Common myeloid progenitor, CD34-positive (primary cell): Measurements from ENCODE around the gene C12orf42.
A peak's percentile ranks its signal among the peaks of the same experiment; 100 is the strongest.

Experiments used
- CTCF ChIA-PET: fragments of 350-600 bp; sonication (Branson Sonifier 250); formaldehyde crosslinking; loops from one replicate; lab custom pipeline; 2021; ENCODE audit warnings: antibody characterized with exemption; lab: Charles Lee
- POLR2A ChIA-PET: fragments of 350-600 bp; sonication (Branson Sonifier 250); formaldehyde crosslinking; loops from one replicate; lab custom pipeline; 2021; ENCODE audit warnings: antibody characterized with exemption; lab: Charles Lee
- DNase-seq, 3 donors: peaks; one replicate each; pipeline versions ENCODE4 v3.0.0 to v3.0.0-alpha.2; 2013
- H3K27ac ChIP-seq, 2 experiments: 1 replicate in 1 of 2; 2 replicates in 1 of 2; pipeline ENCODE4 v1.7.0; 2013; ENCODE audit warnings: inconsistent platforms in 2 of 2, low read length in 2 of 2, mild to moderate bottlenecking in 2 of 2, low read depth in 1 of 2, moderate library complexity in 1 of 2; ENCODE audit not compliant: severe bottlenecking in 2 of 2, insufficient read depth in 1 of 2, poor library complexity in 1 of 2
- H3K27me3 ChIP-seq, 5 experiments: replicated peaks in 2 of 5; 1 replicate in 3 of 5; 2 replicates in 2 of 5; pipeline versions ENCODE4 v1.6.1 to v1.7.0; 2013; ENCODE audit warnings: low read length in 4 of 5, mild to moderate bottlenecking in 2 of 5, moderate library complexity in 2 of 5, inconsistent platforms in 1 of 5; ENCODE audit not compliant: insufficient read depth in 5 of 5, control insufficient read depth in 4 of 5
- H3K36me3 ChIP-seq, 4 experiments: 1 replicate in 2 of 4; 2 replicates in 2 of 4; pipeline versions ENCODE4 v1.6.1 to v1.7.0; 2013; ENCODE audit warnings: low read length in 3 of 4, control low read depth in 1 of 4, mild to moderate bottlenecking in 1 of 4; ENCODE audit not compliant: control insufficient read depth in 4 of 4, insufficient read depth in 4 of 4
- H3K4me1 ChIP-seq, 4 experiments: 1 replicate in 3 of 4; 2 replicates in 1 of 4; pipeline versions ENCODE4 v1.6.1 to v1.7.1; 2013; ENCODE audit warnings: low read length in 3 of 4, mild to moderate bottlenecking in 3 of 4, control low read depth in 1 of 4, inconsistent platforms in 1 of 4, moderate library complexity in 1 of 4; ENCODE audit not compliant: control insufficient read depth in 4 of 4, insufficient read depth in 4 of 4; ENCODE audit errors: control extremely low read depth in 1 of 4
- H3K4me3 ChIP-seq, 7 experiments: 1 replicate in 4 of 7; 2 replicates in 3 of 7; pipeline versions ENCODE4 v1.5.1 to v1.7.0; 2013; ENCODE audit warnings: mild to moderate bottlenecking in 7 of 7, low read length in 6 of 7, moderate library complexity in 6 of 7, inconsistent platforms in 2 of 7, low read depth in 2 of 7, control low read depth in 1 of 7; ENCODE audit not compliant: insufficient read depth in 4 of 7, control insufficient read depth in 1 of 7; ENCODE audit errors: extremely low read depth in 1 of 7
- H3K9me3 ChIP-seq, 5 experiments: 1 replicate in 4 of 5; 2 replicates in 1 of 5; pipeline versions ENCODE4 v1.6.1 to v1.7.1; 2013; ENCODE audit warnings: low read length in 4 of 5, mild to moderate bottlenecking in 2 of 5, inconsistent platforms in 1 of 5, low read depth in 1 of 5, moderate library complexity in 1 of 5; ENCODE audit not compliant: control insufficient read depth in 4 of 5, insufficient read depth in 2 of 5; ENCODE audit errors: control extremely low read depth in 1 of 5
- WGBS: methylation state at CpG from one replicate; pipeline ENCODE4 v1.1.5; 2013; ENCODE audit not compliant: insufficient coverage; 5-methylcytosine and 5-hydroxymethylcytosine counted together

The C12orf42 gene

DNA sequence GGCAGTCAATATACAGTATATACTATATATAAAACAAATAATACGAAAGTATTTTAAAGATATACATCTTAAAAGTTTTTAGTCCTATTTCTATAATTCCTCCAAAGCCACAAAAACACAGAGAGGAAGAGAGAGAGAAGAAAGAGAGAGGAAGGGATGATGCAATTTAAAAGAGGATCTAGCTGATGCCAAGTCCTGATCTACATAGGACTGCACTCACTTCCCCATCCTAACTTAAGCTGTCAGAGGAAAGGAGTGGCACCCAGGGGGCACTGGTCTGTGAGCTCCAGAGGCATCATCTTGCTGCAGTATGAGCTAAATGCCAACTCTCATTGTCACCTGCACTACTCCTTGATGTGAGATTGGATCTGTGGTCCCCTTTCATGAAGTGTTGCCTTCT, 95.8 kb downstream of the C12orf42 start:
- no peaks in the 10 kb centered on the region for H3K4me1 ChIP-seq
- H3K27ac ChIP-seq: no peak overlapping the region
- WGBS: no CpG with 5 or more reads among the region's 1 CpG
- peak; percentile 17 to 59 (median 42) for DNase-seq
- POLR2A ChIA-PET: interaction anchor here (0.6 kb wide), 1 partner anchor 1949 kb away, joined by 5 read pairs; no protein-coding TSS in a partner anchor
- H3K9me3 ChIP-seq: no peaks in the 10 kb centered on the region
- peaks cover 0 to 2% (median 0%) of the 10 kb centered on the region in 5 experiments for H3K27me3 ChIP-seq
- CTCF ChIA-PET: interaction anchor here (2.2 to 4.3 kb wide), 4 partner anchors 77 to 149 kb away, joined by 5 to 52 read pairs (median 14); partner anchors contain the start of gene C12orf42
- no peak overlapping the region for H3K4me3 ChIP-seq
- H3K36me3 ChIP-seq: no peaks in the 10 kb centered on the region

- Histone ChIP-seq H3K27ac (no peak overlapping the region), H3K9me3 (no peaks in the 10 kb centered on the region), H3K4me1 (no peaks in the 10 kb centered on the region), H3K27me3 (no peaks in the 10 kb centered on the region), H3K4me3 (no peak overlapping the region), H3K36me3 (no peaks in the 10 kb centered on the region)
- ChIA-PET CTCF (no interaction called here), POLR2A (no interaction called here)
- no peak for DNase-seq
- WGBS: no CpG with 5 or more reads among the region's 1 CpG
Observed at GRCh38 chr12:103397536-103397935, 98.2 kb downstream of the C12orf42 start.

DNA sequence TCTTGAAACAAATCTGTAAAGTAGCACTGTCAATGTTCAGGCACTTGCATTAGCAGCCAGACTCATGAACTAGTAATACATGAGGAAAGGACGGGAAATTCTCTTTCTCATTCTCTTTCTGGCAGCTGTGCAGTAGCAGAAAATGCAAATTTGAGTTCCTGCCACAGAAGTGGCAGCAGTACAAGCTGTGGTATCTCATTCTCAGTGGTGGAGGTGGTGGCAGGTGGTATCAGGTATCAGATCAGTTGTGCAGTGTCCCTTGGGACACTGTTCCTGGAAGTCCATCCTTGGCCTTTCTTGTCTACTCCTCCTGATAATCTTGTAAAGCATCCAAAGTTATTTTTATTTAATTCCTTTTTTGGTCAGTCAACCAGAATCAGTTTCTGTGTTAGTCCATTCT, 103.0 kb downstream of the C12orf42 start:
- POLR2A ChIA-PET: no interaction called here
- 100% methylated on average over 1 of the region's 1 CpG for WGBS
- no peak overlapping the region for H3K4me3 ChIP-seq
- H3K9me3 ChIP-seq: peaks cover 0 to 2% (median 0%) of the 10 kb centered on the region in 5 experiments
- no peaks in the 10 kb centered on the region for H3K36me3 ChIP-seq
- H3K27ac ChIP-seq: no peak overlapping the region
- CTCF ChIA-PET: no interaction called here
- DNase-seq: no peak
- H3K4me1 ChIP-seq: no peaks in the 10 kb centered on the region
- H3K27me3 ChIP-seq: no peaks in the 10 kb centered on the region

- ChIA-PET CTCF (no interaction called here), POLR2A (no interaction called here)
- Histone ChIP-seq H3K36me3 (no peaks in the 10 kb centered on the region), H3K27ac (no peak overlapping the region), H3K4me1 (no peaks in the 10 kb centered on the region), H3K4me3 (no peak overlapping the region), H3K9me3 (peaks cover 0 to 2% (median 0%) of the 10 kb centered on the region in 5 experiments), H3K27me3 (no peaks in the 10 kb centered on the region)
- DNase-seq: no peak
- no CpG with 5 or more reads among the region's 4 CpGs for WGBS
Observed at GRCh38 chr12:103391103-103391502, 104.7 kb downstream of the C12orf42 start.

DNA sequence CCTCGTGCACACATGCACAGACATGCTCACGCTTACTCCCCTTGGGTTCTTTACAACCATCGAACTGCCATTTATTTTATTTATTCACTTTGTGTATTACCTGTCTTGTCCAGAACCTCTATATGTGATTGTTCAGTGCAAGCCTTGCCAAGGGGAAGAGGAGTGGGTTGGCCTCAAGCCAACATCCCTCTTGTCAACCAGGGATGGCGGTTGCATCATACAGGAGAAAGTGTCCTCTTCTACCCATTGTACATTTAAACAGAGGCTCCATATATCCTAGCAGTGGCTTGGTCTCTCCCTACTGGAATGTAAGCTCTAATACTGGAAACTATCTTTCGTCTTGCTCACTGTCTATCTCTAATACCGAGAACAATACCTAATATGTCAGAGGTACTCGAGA, 108.4 kb downstream of the C12orf42 start:
- H3K36me3 ChIP-seq: no peaks in the 10 kb centered on the region
- 95% methylated on average over 4 of the region's 7 CpGs for WGBS
- H3K4me3 ChIP-seq: no peak overlapping the region
- no peaks in the 10 kb centered on the region for H3K27me3 ChIP-seq
- no peaks in the 10 kb centered on the region for H3K4me1 ChIP-seq
- H3K27ac ChIP-seq: no peak overlapping the region
- ChIA-PET POLR2A (no interaction called here), CTCF (no interaction called here)
- DNase-seq: no peak
- peaks cover 0 to 2% (median 0%) of the 10 kb centered on the region in 5 experiments for H3K9me3 ChIP-seq

- 93% methylated on average over 2 of the region's 3 CpGs for WGBS
- no peak overlapping the region for H3K4me3 ChIP-seq
Observed at GRCh38 chr12:103386451-103386850, 109.3 kb downstream of the C12orf42 start.

DNA sequence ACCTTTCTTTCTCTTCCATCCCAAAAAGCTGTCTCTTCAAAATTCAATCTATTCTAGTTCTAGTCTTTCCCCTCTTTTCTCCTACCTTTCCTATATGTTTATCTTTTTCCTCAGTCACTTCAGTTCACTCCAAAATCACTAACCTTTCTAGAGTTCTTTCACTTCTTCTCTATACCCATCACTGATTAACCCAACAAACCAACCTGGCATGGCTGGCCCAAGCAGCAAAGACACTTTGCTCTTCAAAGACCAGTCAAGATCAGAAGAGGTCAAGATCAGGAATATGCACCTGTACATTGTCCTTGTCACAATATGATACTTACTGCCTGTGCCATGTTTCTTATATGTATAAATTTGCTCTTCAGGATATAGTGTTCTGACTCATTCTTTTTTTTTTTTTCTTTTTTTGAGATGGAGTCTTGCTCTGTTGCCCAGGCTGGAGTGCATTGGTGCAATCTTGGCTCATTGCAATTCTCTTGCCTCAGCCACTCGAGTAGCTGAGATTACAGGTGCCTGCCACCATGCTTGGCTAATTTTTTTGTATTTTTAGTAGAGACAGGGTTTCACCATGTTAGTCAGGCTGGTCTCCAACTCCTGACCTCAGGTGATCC, 112.9 kb downstream of the C12orf42 start:
- H3K27me3 ChIP-seq: peaks cover 0 to 3% (median 0%) of the 10 kb centered on the region in 5 experiments
- H3K36me3 ChIP-seq: no peaks in the 10 kb centered on the region
- H3K4me1 ChIP-seq: no peaks in the 10 kb centered on the region
- H3K27ac ChIP-seq: no peak overlapping the region
- ChIA-PET CTCF (no interaction called here), POLR2A (no interaction called here)
- H3K4me3 ChIP-seq: no peak overlapping the region
- WGBS: 80% methylated on average over 1 of the region's 1 CpG
- no peak for DNase-seq
- no peaks in the 10 kb centered on the region for H3K9me3 ChIP-seq

More at GRCh38 chr12:103386451-103386850, 109.3 kb downstream of the C12orf42 start:
- ChIA-PET CTCF (interaction anchor here (1.2 kb wide), 1 partner anchor 16 kb away, joined by 4 read pairs; no protein-coding TSS in a partner anchor), POLR2A (no interaction called here)
- Histone ChIP-seq H3K27ac (no peak overlapping the region), H3K4me1 (no peaks in the 10 kb centered on the region), H3K36me3 (no peaks in the 10 kb centered on the region), H3K27me3 (no peaks in the 10 kb centered on the region), H3K9me3 (no peaks in the 10 kb centered on the region)
- no peak for DNase-seq
